GM18505 (cell line): ENCODE data around the gene KSR1.
"Not testable (repeated sequence)": the region's sequence is repeated elsewhere in the genome, so short reads cannot be mapped to it uniquely, and the experiment has no call there.

Source experiments
- ATAC-seq: cut with Tn5 transposase; IDR thresholded peaks from one replicate; pipeline ENCODE4 v1.9.1; 2021; ENCODE audit not compliant: unreplicated experiment
- POLR2A ChIP-seq: IDR thresholded peaks from 4 replicates; pipeline ENCODE4 v1.6.1; 2011; ENCODE audit warnings: borderline replicate concordance; ENCODE audit not compliant: insufficient read depth, insufficient read length; ENCODE audit errors: extremely low read depth

Gene KSR1

DNA sequence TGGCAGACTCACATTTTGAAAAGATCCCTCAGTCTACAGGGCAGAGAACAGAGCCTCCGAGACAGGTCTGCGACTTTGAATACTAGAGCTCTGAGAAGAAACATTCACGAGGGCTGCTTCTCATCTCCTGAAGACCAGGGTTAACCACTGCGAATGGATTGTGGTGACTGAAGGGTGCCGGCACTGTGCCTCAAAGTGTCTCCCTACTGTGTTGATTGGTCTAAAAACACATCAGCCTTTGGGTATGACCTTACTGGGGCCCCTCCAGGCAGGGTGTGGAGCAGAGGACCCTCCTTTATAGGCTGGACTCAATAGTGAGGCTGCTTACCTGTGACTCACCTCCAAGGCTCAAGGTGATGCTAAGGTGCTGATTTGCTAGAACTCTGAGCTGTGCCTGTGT, 172.1 kb downstream of the KSR1 start:
- no peak for TF ChIP-seq POLR2A
- no peak for ATAC-seq

- ATAC-seq = not testable (repeated sequence)
These were observed 173.0 kb downstream of the KSR1 start for GRCh38 chr17:27629260-27629659.

GRCh38 chr17:27630607-27631410, 174.6 kb downstream of the KSR1 start, which contains the start of gene LGALS9:
Gene LGALS9 (plus strand): TSS chr17:27631188. CDS start chr17:27631266, 78 bp downstream.
- peak; percentile 63 for TF ChIP-seq POLR2A
- peak; percentile 53 for ATAC-seq

DNA sequence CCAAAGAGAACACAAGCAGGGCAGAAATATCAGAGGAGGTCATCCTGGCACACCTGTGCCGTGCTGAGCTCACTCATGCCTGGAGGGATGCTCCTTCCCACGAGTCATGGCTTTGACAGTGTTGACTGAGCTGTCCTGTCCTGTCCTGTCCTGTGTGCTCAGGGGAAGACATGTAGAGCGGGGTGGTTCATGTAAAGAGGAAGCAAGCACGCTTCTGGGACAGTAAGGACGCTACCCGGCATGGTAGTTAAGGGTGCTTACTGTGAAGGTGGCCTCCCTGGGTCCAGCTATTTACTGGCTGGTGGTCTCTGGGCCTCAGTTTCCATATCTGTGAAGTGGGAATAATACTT, 175.1 kb downstream of the KSR1 start:
- peak; percentile 37 for ATAC-seq

DNA sequence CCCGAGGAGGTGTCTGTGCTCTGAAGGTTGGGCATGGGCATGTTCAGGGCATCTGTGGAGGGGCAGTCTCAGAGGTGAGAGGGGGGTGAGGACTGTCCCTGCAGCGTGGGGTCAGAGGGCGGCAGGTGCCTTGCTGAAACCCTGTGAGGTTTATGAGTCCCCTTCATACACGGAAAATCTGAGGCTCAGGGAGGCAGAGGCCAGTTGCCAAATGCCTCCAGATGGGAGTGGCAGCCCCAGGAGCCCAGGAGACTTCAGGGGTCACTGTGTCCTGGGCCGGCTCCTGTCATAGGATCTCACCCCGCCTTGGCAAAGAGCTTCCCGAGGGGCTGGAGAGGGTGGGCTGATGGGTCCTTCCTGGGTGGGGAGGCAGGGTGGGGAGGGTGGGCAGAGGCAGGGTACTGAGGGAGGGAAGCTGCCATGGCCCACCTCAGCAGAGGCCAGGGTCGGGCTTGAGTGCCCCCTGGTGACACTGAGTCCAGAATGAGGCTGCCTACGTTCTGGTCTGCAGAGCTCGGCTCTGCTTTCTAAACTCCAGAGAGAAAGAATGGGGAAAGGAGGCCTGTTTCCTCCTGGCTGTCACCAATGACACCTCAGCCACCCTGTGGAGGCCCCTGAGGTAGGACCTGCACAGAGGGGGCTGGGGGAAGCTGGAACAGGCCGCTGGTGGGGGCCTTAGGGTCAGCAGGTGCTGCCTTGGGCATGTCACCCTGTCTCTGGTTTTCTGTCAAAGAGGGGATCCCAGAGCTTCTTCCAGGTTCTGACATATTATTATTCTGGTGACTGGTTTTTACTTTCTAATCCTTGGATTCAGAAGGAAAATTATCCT, 175.9 kb downstream of the KSR1 start:
- TF ChIP-seq POLR2A = no peak
- ATAC-seq = no peak

More for the DNA sequence above, 175.1 kb downstream of the KSR1 start:
- TF ChIP-seq POLR2A = no peak

GRCh38 chr17:27632766-27633165, 176.5 kb downstream of the KSR1 start:
- ATAC-seq = not testable (repeated sequence)

GRCh38 chr17:27633312-27634025, 177.2 kb downstream of the KSR1 start:
- no peak for TF ChIP-seq POLR2A
- ATAC-seq = no peak

- ATAC-seq = no peak
- TF ChIP-seq POLR2A = no peak
These were observed 177.7 kb downstream of the KSR1 start for GRCh38 chr17:27634026-27634335.

DNA sequence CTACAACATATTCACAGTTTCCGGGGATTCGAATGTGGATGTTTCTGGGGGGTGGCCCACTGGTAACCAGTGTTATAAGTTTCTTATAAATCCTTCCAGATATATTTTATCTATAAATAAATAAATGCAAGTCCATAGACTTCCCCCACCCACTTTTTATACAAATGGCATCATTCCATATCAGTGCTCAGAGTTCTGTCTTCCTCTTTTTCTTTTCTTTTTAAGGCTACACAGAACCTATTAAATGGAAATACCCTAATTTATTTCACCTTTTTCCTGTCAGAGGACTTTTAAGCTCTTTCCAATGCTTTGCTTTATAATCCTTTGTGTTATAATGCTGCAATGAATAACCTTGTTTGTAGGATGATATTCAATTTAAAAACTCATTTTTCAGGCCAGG, 178.5 kb downstream of the KSR1 start:
- no peak for ATAC-seq
- TF ChIP-seq POLR2A = no peak

GRCh38 chr17:27635275-27635823, 179.1 kb downstream of the KSR1 start:
- peak; percentile 45 for ATAC-seq
- TF ChIP-seq POLR2A = no peak

GRCh38 chr17:27636005-27636520, 179.8 kb downstream of the KSR1 start:
- ATAC-seq = not testable (repeated sequence)

DNA sequence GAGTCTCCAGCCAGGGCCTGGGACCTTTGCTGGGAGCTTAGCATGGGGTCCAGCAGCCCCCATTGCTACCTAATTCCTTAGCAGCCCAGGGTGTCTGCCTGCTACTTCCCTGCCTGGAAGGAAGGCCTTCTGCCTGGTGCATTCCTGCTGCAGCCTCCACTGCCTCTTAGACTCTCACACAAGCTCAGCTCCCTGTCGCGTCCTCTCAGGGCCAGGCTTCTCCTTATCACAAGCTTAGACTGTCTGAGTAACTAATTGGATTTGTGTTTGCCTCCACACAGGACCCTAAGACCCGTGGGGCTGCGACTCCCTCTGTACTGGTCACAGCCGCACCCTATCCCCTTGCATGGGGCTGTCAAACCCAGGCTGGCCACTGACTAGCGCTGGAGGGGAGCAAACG, 181.6 kb downstream of the KSR1 start:
- not testable (repeated sequence) for ATAC-seq

- ATAC-seq = not testable (repeated sequence)
These were observed 182.2 kb downstream of the KSR1 start for GRCh38 chr17:27638415-27638914.

GRCh38 chr17:27640790-27641189, 184.5 kb downstream of the KSR1 start:
- TF ChIP-seq POLR2A = no peak

GRCh38 chr17:27644586-27644985, 188.3 kb downstream of the KSR1 start:
- no peak for ATAC-seq
- TF ChIP-seq POLR2A = no peak

More at GRCh38 chr17:27640790-27641189, 184.5 kb downstream of the KSR1 start:
- ATAC-seq = no peak

DNA sequence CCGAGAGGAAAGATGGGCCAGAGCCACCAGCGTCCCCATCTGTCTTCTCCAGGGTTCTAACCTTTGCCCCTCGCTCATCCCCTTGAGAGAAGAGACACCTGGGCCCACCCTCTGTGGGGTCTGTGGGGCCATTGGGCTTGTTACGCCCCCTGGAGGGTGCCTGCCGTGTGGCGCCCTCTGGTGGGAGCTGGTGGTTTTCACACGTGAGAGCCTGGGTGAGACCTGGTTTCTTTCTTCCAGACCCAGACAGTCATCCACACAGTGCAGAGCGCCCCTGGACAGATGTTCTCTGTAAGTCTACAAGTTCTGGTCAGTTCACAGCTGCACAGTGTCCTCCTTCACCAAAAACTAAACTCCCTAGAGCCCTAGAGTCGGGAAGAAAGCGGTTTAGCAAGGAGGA, 189.4 kb downstream of the KSR1 start:
- not testable (repeated sequence) for ATAC-seq
